Liver (tissue), 9 donors: ENCODE measurements around the gene ABLIM3. TPM values are rescaled to one million over a fixed set of nuclear protein-coding genes. Genes with fewer than 3 reads are reported as not detected.

ENCODE experiments used
- DNase-seq: peaks from one replicate; pipeline ENCODE4 v3.0.0-alpha.2; 2017; ENCODE audit warnings: low spot score
- H3K27ac ChIP-seq, 2 donors: one replicate each; pipeline ENCODE4 v1.7.0; 2013; ENCODE audit warnings: inconsistent platforms in 2 of 2, low read length in 2 of 2, control low read depth in 1 of 2, low read depth in 1 of 2, mild to moderate bottlenecking in 1 of 2
- H3K27me3 ChIP-seq, 4 donors: one replicate each; pipeline versions ENCODE4 v1.6.1 to v1.7.0; 2013; ENCODE audit warnings: low read length in 3 of 4, inconsistent platforms in 1 of 4, mild to moderate bottlenecking in 1 of 4, moderate library complexity in 1 of 4; ENCODE audit not compliant: control insufficient read depth in 4 of 4, insufficient read depth in 4 of 4
- H3K36me3 ChIP-seq, 4 donors: one replicate each; pipeline versions ENCODE4 v1.6.1 to v1.7.0; 2013; ENCODE audit warnings: low read length in 3 of 4, mild to moderate bottlenecking in 3 of 4, low read depth in 1 of 4, moderate library complexity in 1 of 4; ENCODE audit not compliant: control insufficient read depth in 4 of 4, insufficient read depth in 3 of 4
- H3K4me1 ChIP-seq, 4 donors: one replicate each; pipeline versions ENCODE4 v1.6.1 to v1.7.0; 2013; ENCODE audit warnings: low read length in 3 of 4, mild to moderate bottlenecking in 3 of 4, moderate library complexity in 1 of 4; ENCODE audit not compliant: control insufficient read depth in 4 of 4, insufficient read depth in 4 of 4
- H3K4me3 ChIP-seq, 3 donors: one replicate each; pipeline versions ENCODE4 v1.6.1 to v1.7.0; 2013; ENCODE audit warnings: low read length in 3 of 3, control low read depth in 1 of 3, low read depth in 1 of 3, mild to moderate bottlenecking in 1 of 3
- H3K9ac ChIP-seq, 2 donors: one replicate each; pipeline ENCODE4 v1.7.0; 2013; ENCODE audit warnings: low read length in 2 of 2, mild to moderate bottlenecking in 2 of 2, moderate library complexity in 2 of 2, control low read depth in 1 of 2, low read depth in 1 of 2
- H3K9me3 ChIP-seq, 4 donors: one replicate each; pipeline versions ENCODE4 v1.6.1 to v1.7.0; 2013; ENCODE audit warnings: low read length in 3 of 4; ENCODE audit not compliant: control insufficient read depth in 4 of 4
- ATF3 ChIP-seq: IDR thresholded peaks from 2 replicates; pipeline ENCODE4 v1.6.1; 2016; ENCODE audit warnings: antibody characterized with exemption
- CTCF ChIP-seq: fragments of 150-350 bp; IDR thresholded peaks from 2 replicates; pipeline ENCODE4 v1.5.1; 2017; ENCODE audit warnings: improper control_type of control experiment, low read depth, low read length; ENCODE audit not compliant: missing input control
- EGR1 ChIP-seq, 2 donors: IDR thresholded peaks; 2 replicates each; pipeline ENCODE4 v1.6.1; 2016 to 2018; ENCODE audit warnings: antibody characterized with exemption in 2 of 2, low read depth in 2 of 2
- FOXA1 ChIP-seq: IDR thresholded peaks from 2 replicates; pipeline ENCODE4 v1.6.1; 2016; ENCODE audit warnings: antibody characterized with exemption
- FOXA2 ChIP-seq: IDR thresholded peaks from 2 replicates; pipeline ENCODE4 v1.6.1; 2016; ENCODE audit warnings: antibody characterized with exemption
- GABPA ChIP-seq, 2 donors: IDR thresholded peaks in 1 of 2; conservative IDR thresholded peaks in 1 of 2; 2 replicates each; pipeline ENCODE4 v1.6.1; 2016; ENCODE audit warnings: antibody characterized with exemption in 2 of 2, mild to moderate bottlenecking in 1 of 2, moderate library complexity in 1 of 2
- HNF4A ChIP-seq, 2 donors: conservative IDR thresholded peaks; 2 replicates each; pipeline ENCODE4 v1.6.1; 2016; ENCODE audit warnings: antibody characterized with exemption in 2 of 2, mild to moderate bottlenecking in 2 of 2
- HNF4G ChIP-seq: IDR thresholded peaks from 2 replicates; pipeline ENCODE4 v1.6.1; 2016; ENCODE audit warnings: antibody characterized with exemption
- JUND ChIP-seq, 2 donors: IDR thresholded peaks; 2 replicates each; pipeline ENCODE4 v1.6.1; 2016; ENCODE audit warnings: antibody characterized with exemption in 2 of 2
- MAX ChIP-seq: IDR thresholded peaks from 2 replicates; pipeline ENCODE4 v1.6.1; 2016; ENCODE audit warnings: antibody characterized with exemption
- NR2F2 ChIP-seq: IDR thresholded peaks from 2 replicates; pipeline ENCODE4 v1.6.1; 2016; ENCODE audit warnings: antibody characterized with exemption
- RAD21 ChIP-seq, 2 donors: IDR thresholded peaks; 2 replicates each; pipeline ENCODE4 v1.6.1; 2016; ENCODE audit warnings: antibody characterized with exemption in 2 of 2, mild to moderate bottlenecking in 2 of 2
- RXRA ChIP-seq, 2 donors: IDR thresholded peaks; 2 replicates each; pipeline ENCODE4 v1.6.1; 2017 to 2018; ENCODE audit warnings: antibody characterized with exemption in 2 of 2, mild to moderate bottlenecking in 1 of 2
- SP1 ChIP-seq: IDR thresholded peaks from 2 replicates; pipeline ENCODE4 v1.6.1; 2018; ENCODE audit warnings: antibody characterized with exemption, mild to moderate bottlenecking
- TAF1 ChIP-seq: conservative IDR thresholded peaks from 2 replicates; pipeline ENCODE4 v1.6.1; 2016; ENCODE audit warnings: antibody characterized with exemption, mild to moderate bottlenecking
- YY1 ChIP-seq: IDR thresholded peaks from 2 replicates; pipeline ENCODE4 v1.6.1; 2016; ENCODE audit warnings: antibody characterized with exemption, mild to moderate bottlenecking
- WGBS: extraction: QIAGEN DNeasy Blood & Tissue Kit; methylation state at CpG from one replicate; pipeline ENCODE4 v1.1.7; 2013; 5-methylcytosine and 5-hydroxymethylcytosine counted together
- polyA plus RNA-seq, 2 donors: library from polyadenylated mRNA; stranded (reverse) in 1 of 2; unstranded in 1 of 2; fragments of 200-250 nt in 1 of 2; fragments of >200 nt in 1 of 2; fragmentation: Nextera tagmentation in 1 of 2; extraction: Ambion mirVana in 1 of 2; gene quantifications; one replicate each; pipeline versions ENCODE4 v1.2.1 to v1.2.3, GENCODE V29; 2013 to 2015
- total RNA-seq, 2 donors: library from RNA; depleted of rRNA; stranded (reverse); fragments of >200 nt; gene quantifications; one replicate each; pipeline ENCODE4 v1.2.3, GENCODE V29; 2014
- TF ChIP-seq, protein P1 (sequence below): IDR thresholded peaks from 2 replicates; pipeline ENCODE4 v1.6.1; 2016; ENCODE audit warnings: antibody characterized with exemption
- TF ChIP-seq, protein P2 (sequence below): IDR thresholded peaks from 2 replicates; pipeline ENCODE4 v1.6.1; 2016; ENCODE audit warnings: antibody characterized with exemption, mild to moderate bottlenecking
- donor health status: healthy.
- donor health status: healthy.
- donor health status: healthy.
- donor health status: healthy.
- donor health status: healthy.

The ABLIM3 gene
- total and polyA plus RNA-seq, 4 donors = 6.8 to 131 (median 43.1) TPM

GRCh38 chr5:149117970-149118369, 23.3 kb upstream of the ABLIM3 start:
- no peaks in the 10 kb centered on the region for H3K9me3 ChIP-seq
- 92% methylated on average over 1 of the region's 1 CpG for WGBS
- H3K4me1 ChIP-seq = peaks cover 0 to 3% (median 0%) of the 10 kb centered on the region in 4 donors
- no peaks in the 10 kb centered on the region for H3K27me3 ChIP-seq
- H3K4me3 ChIP-seq = no peak overlapping the region
- DNase-seq = no peak
- no peaks in the 10 kb centered on the region for H3K36me3 ChIP-seq
- TF ChIP-seq GABPA (IDR thresholded peaks at IDR 0.05 in 1 of 2, conservative IDR thresholded peaks at IDR 0.05 in 1 of 2) = no peak
- no peak for TF ChIP-seq HNF4G
- no peak for TF ChIP-seq RAD21 (IDR thresholded peaks at IDR 0.05)
- TF ChIP-seq, protein P1, sequence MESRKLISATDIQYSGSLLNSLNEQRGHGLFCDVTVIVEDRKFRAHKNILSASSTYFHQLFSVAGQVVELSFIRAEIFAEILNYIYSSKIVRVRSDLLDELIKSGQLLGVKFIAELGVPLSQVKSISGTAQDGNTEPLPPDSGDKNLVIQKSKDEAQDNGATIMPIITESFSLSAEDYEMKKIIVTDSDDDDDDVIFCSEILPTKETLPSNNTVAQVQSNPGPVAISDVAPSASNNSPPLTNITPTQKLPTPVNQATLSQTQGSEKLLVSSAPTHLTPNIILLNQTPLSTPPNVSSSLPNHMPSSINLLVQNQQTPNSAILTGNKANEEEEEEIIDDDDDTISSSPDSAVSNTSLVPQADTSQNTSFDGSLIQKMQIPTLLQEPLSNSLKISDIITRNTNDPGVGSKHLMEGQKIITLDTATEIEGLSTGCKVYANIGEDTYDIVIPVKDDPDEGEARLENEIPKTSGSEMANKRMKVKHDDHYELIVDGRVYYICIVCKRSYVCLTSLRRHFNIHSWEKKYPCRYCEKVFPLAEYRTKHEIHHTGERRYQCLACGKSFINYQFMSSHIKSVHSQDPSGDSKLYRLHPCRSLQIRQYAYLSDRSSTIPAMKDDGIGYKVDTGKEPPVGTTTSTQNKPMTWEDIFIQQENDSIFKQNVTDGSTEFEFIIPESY = no peak
- TF ChIP-seq MAX = no peak
- no peak for TF ChIP-seq FOXA2
- TF ChIP-seq, protein P2, sequence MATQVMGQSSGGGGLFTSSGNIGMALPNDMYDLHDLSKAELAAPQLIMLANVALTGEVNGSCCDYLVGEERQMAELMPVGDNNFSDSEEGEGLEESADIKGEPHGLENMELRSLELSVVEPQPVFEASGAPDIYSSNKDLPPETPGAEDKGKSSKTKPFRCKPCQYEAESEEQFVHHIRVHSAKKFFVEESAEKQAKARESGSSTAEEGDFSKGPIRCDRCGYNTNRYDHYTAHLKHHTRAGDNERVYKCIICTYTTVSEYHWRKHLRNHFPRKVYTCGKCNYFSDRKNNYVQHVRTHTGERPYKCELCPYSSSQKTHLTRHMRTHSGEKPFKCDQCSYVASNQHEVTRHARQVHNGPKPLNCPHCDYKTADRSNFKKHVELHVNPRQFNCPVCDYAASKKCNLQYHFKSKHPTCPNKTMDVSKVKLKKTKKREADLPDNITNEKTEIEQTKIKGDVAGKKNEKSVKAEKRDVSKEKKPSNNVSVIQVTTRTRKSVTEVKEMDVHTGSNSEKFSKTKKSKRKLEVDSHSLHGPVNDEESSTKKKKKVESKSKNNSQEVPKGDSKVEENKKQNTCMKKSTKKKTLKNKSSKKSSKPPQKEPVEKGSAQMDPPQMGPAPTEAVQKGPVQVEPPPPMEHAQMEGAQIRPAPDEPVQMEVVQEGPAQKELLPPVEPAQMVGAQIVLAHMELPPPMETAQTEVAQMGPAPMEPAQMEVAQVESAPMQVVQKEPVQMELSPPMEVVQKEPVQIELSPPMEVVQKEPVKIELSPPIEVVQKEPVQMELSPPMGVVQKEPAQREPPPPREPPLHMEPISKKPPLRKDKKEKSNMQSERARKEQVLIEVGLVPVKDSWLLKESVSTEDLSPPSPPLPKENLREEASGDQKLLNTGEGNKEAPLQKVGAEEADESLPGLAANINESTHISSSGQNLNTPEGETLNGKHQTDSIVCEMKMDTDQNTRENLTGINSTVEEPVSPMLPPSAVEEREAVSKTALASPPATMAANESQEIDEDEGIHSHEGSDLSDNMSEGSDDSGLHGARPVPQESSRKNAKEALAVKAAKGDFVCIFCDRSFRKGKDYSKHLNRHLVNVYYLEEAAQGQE = no peak
- no peak for TF ChIP-seq FOXA1
- TF ChIP-seq EGR1 (IDR thresholded peaks at IDR 0.05; ENCODE audit: low read depth in 2 of 2) = no peak
- no peak for TF ChIP-seq TAF1
- H3K9ac ChIP-seq = no peak overlapping the region
- H3K27ac ChIP-seq = no peak overlapping the region

GRCh38 chr5:149118463-149118862, 22.8 kb upstream of the ABLIM3 start:
- no peak overlapping the region for H3K27ac ChIP-seq
- no peak for DNase-seq
- no peaks in the 10 kb centered on the region for H3K9me3 ChIP-seq
- TF ChIP-seq ATF3 (no peak), FOXA1 (no peak), RXRA (IDR thresholded peaks at IDR 0.05) (no peak), HNF4A (conservative IDR thresholded peaks at IDR 0.05) (no peak), RAD21 (IDR thresholded peaks at IDR 0.05) (no peak), YY1 (no peak), GABPA (IDR thresholded peaks at IDR 0.05 in 1 of 2, conservative IDR thresholded peaks at IDR 0.05 in 1 of 2) (no peak), JUND (IDR thresholded peaks at IDR 0.05) (no peak), SP1 (no peak), MAX (no peak), TAF1 (no peak), EGR1 (IDR thresholded peaks at IDR 0.05; ENCODE audit: low read depth in 2 of 2) (no peak), FOXA2 (no peak), HNF4G (no peak), CTCF (no peak), NR2F2 (no peak)
- TF ChIP-seq, protein P1 = no peak
- TF ChIP-seq, protein P2 = no peak
- H3K27me3 ChIP-seq = no peaks in the 10 kb centered on the region
- H3K4me3 ChIP-seq = no peak overlapping the region
- H3K4me1 ChIP-seq = peaks cover 0 to 3% (median 0%) of the 10 kb centered on the region in 4 donors
- no peak overlapping the region for H3K9ac ChIP-seq
- no peaks in the 10 kb centered on the region for H3K36me3 ChIP-seq
